Psoas muscle (tissue), 8 donors: ENCODE data around the gene MIA3. TPM values are rescaled to one million over a fixed set of nuclear protein-coding genes. Genes with fewer than 3 reads are reported as not detected.

ENCODE experiments used
- ATAC-seq, 4 donors: fragments of 200-7000 bp; cut with Tn5 transposase; one replicate each; pipeline ENCODE4 v1.9.1; 2020; ENCODE audit warnings: moderate library complexity in 3 of 4, mild to moderate bottlenecking in 2 of 4
- DNase-seq, 2 donors: peaks; one replicate each; pipeline ENCODE4 v3.0.0-alpha.2; 2020
- H3K27ac ChIP-seq: fragments of 200-600 bp; one replicate; pipeline ENCODE4 v1.8.0; 2022
- H3K27me3 ChIP-seq, 3 donors: fragments of 200-600 bp in 1 of 3; one replicate each; pipeline versions ENCODE4 v1.6.1 to v1.8.0; 2013 to 2022; ENCODE audit warnings: low read length in 2 of 3, mild to moderate bottlenecking in 2 of 3, moderate library complexity in 1 of 3; ENCODE audit not compliant: insufficient read depth in 3 of 3
- H3K36me3 ChIP-seq, 2 donors: fragments of 200-600 bp in 1 of 2; one replicate each; pipeline versions ENCODE4 v1.6.1 to v1.8.0; 2013 to 2022; ENCODE audit warnings: low read depth in 1 of 2, mild to moderate bottlenecking in 1 of 2, moderate library complexity in 1 of 2; ENCODE audit not compliant: insufficient read depth in 1 of 2
- H3K4me1 ChIP-seq: fragments of 200-600 bp; one replicate; pipeline ENCODE4 v1.8.0; 2022
- H3K4me3 ChIP-seq: fragments of 200-600 bp; one replicate; pipeline ENCODE4 v1.8.0; 2022; ENCODE audit warnings: mild to moderate bottlenecking
- H3K9me3 ChIP-seq: fragments of 200-600 bp; one replicate; pipeline ENCODE4 v1.8.0; 2022
- CTCF ChIP-seq: fragments of 200-600 bp; IDR thresholded peaks from one replicate; pipeline ENCODE4 v1.8.0; 2022; ENCODE audit warnings: antibody characterized with exemption
- WGBS, 3 donors: extraction: QIAGEN DNeasy Blood & Tissue Kit; methylation state at CpG; one replicate each; pipeline versions ENCODE4 v1.1.6 to v1.1.7; 2013; 5-methylcytosine and 5-hydroxymethylcytosine counted together
- intact Hi-C, 2 donors: fragments of 100-400 bp; cut with DNase I; formaldehyde crosslinking; loops; one replicate each; pipeline versions ENCODE4 v1.11.0 to v1.14.2; 2022
- polyA plus RNA-seq, 3 donors: library from polyadenylated mRNA; stranded (reverse); fragments of 200-250 nt; gene quantifications; one replicate each; pipeline ENCODE4 v1.2.3, GENCODE V29; 2013
- total RNA-seq, 4 donors: library from RNA; stranded (reverse); fragmentation: NEBNext Ultra II Directional in 2 of 4; extraction: Animal tissue kit (Norgen Biotek cat#: 25700) in 2 of 4; gene quantifications; one replicate each; pipeline versions ENCODE4 v1.2.1 to v1.2.4, GENCODE V29; 2021 to 2023
- donor health status: healthy with polysubstance abuse.
- donor health status: DM: no; HTN: no; CAD: no; lungs with moderate emphysema.
- donor health status: Bipolar disorder and iron deficiency.
- donor health status: healthy.
- donor health status: DM: yes; HTN: yes; CAD: no.
- donor health status: DM: no; HTN: no; CAD: no.
- donor health status: DM: no; HTN: no; CAD: no.
- donor health status: DM: yes; HTN: yes; CAD: no.

Gene MIA3
- total and polyA plus RNA-seq, 7 donors: 23.3 to 62.4 (median 45.1) TPM

- TF ChIP-seq CTCF: no peak
- Histone ChIP-seq H3K9me3 (no peaks in the 10 kb centered on the region), H3K4me1 (no peaks in the 10 kb centered on the region), H3K27me3 (no peaks in the 10 kb centered on the region), H3K36me3 (peaks cover 10 to 94% of the 10 kb centered on the region in 2 donors), H3K27ac (no peak overlapping the region), H3K4me3 (no peak overlapping the region)
- WGBS, 3 donors: 90 to 94% (median 93%) methylated on average over 3 of the region's 3 CpGs
- ATAC-seq (no peak), DNase-seq (no peak)
- intact Hi-C loops: loop anchor here in 1 of 2 donors (5.0 kb wide), 1 partner anchor 164 kb away; no protein-coding TSS in a partner anchor
Measured at GRCh38 chr1:222631611-222632208, 13.8 kb downstream of the MIA3 start.

DNA sequence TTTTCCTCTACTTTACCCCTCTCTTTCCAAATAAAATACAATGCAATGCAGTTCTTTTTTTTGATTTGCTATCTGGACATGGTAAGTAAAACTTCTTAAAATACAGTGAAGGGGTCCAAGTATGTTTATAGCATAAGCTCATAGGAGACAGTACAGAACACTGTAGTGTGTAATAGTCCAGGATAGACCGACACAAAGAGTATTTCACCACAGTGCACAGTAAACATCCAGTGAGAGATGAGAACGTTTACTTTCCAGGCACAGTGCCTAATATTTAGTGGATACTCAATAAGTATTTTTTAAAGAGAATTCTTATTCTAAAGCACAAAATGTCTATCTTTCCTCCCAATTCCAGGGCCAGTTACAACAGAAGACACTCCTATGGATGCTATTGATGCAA lies 14.9 kb downstream of the MIA3 start:
- WGBS, 3 donors: 56 to 81% (median 66%) methylated on average over 2 of the region's 2 CpGs
- no peak overlapping the region for H3K4me3 ChIP-seq
- no peaks in the 10 kb centered on the region for H3K27me3 ChIP-seq
- no peaks in the 10 kb centered on the region for H3K4me1 ChIP-seq
- no peak for ATAC-seq
- no peak overlapping the region for H3K27ac ChIP-seq
- DNase-seq: no peak
- peaks cover 10 to 92% of the 10 kb centered on the region in 2 donors for H3K36me3 ChIP-seq
- intact Hi-C loops: loop anchor here in 1 of 2 donors (5.0 kb wide), 1 partner anchor 165 kb away; no protein-coding TSS in a partner anchor
- TF ChIP-seq CTCF: no peak
- no peaks in the 10 kb centered on the region for H3K9me3 ChIP-seq

DNA sequence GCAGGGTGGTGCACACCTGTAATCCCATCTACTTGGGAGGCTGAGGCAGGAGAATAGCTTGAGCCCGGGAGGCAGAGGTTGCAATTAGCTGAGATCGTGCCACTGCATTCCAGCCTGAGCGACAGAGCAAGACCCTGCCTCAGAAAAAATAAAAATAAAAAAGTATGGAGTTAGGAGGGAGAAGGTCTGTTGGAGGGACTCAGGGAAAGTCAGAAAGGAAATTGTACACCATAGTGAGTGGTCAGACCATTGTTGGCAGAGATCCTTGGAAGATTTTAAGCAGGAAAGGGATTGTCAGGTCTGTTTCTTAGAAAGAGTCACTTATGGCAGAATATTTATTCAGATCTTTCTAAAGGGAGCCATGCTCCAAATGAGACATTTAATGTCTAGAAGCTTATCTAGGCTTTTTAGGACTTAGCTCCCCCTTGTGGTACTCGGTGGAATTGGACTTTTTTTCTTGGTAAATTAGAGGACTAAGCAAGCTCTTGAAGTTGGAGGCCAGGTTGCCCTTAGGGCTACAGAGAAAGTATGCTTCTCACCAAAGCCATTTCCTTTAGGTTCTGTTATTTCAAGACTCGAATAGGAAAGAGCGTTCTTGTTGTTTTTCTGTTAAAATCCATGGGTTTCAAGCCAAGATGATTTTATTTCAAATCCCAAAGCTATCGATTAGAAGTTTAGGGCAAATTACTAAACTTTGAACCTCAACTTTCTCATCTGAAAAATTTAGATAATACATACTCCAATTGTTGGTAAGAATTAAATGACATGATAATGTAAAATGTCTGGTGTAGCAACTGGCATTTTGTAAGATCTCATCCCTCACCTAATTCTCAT lies 16.5 kb downstream of the MIA3 start:
- no peaks in the 10 kb centered on the region for H3K9me3 ChIP-seq
- H3K4me3 ChIP-seq: no peak overlapping the region
- intact Hi-C loops: loop anchor here (1.0 to 5.0 kb wide), 3 partner anchors 167 to 172 kb away; no protein-coding TSS in a partner anchor
- TF ChIP-seq CTCF: peak; percentile 91
- WGBS, 3 donors: 47 to 55% (median 47%) methylated on average over 7 of the region's 7 CpGs
- ATAC-seq: peak; percentile 67 to 93 (median 76)
- no peak for DNase-seq
- H3K4me1 ChIP-seq: no peaks in the 10 kb centered on the region
- H3K27me3 ChIP-seq: no peaks in the 10 kb centered on the region
- H3K36me3 ChIP-seq: peaks cover 3 to 87% of the 10 kb centered on the region in 2 donors
- H3K27ac ChIP-seq: peak overlapping the region; percentile 20

DNA sequence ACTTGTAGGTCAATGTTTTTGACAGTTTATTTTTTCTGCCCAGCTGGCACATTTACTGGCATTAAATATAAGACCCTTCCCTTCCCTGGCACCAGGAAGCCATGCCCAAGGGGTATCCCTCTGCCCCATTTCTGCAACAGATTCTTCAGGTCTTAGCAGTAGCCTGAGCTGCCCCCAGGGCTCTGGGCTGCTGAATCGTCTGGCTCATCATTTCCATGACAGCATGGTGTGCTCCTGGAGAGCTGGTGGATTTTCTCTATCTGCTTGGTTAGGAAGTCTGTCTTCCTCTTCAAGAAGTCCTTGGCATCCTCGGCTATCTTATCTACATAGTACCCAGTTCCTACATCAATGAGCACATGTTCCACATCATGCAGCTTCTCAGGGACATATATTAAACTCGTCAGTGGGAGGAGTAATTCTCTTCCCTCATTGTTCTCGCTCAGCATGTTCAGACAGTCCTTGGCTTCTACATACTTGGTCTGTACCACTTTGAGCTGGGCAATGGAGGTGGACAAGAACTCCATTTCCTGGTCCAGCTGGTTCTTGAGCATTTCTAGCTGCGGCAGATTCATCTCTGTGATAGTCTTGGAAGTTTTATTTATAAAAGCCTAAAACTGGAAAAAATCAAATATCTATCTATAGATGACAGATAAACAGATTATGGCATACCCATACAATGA lies 23.5 kb downstream of the MIA3 start:
- DNase-seq: no peak
- peaks cover 10% of the 10 kb centered on the region for H3K4me1 ChIP-seq
- TF ChIP-seq CTCF: no peak
- intact Hi-C loops: no loop called here
- 73 to 79% (median 76%) methylated on average over 5 of the region's 5 CpGs for WGBS, 3 donors
- no peak overlapping the region for H3K4me3 ChIP-seq
- no peak overlapping the region for H3K27ac ChIP-seq
- peaks cover 0 to 46% of the 10 kb centered on the region in 2 donors for H3K36me3 ChIP-seq
- no peaks in the 10 kb centered on the region for H3K27me3 ChIP-seq
- no peak for ATAC-seq
- no peaks in the 10 kb centered on the region for H3K9me3 ChIP-seq
